NCI-H1048 (cell line): ENCODE data around the gene ART3.
"Not testable (repeated sequence)": the region's sequence is repeated elsewhere in the genome, so short reads cannot be mapped to it uniquely, and the experiment has no call there.

Experiments used
- DNase-seq: peaks from one replicate; lab custom pipeline; 2025; lab: John Stamatoyannopoulos, UW

ART3 gene

GRCh38 chr4:76074468-76074867 is at the start of gene ART3:
TSS of gene ART3 (plus strand) at chr4:76074709. CDS start at chr4:76075890, 1,181 bp downstream.
- no peak for DNase-seq

GRCh38 chr4:76028350-76028765 is 46.2 kb upstream of the ART3 start:
- no peak for DNase-seq

GRCh38 chr4:76029300-76029699 is 45.2 kb upstream of the ART3 start:
- DNase-seq: no peak

GRCh38 chr4:76035141-76035540 is 39.4 kb upstream of the ART3 start:
- no peak for DNase-seq

GRCh38 chr4:76035799-76036380 is 38.6 kb upstream of the ART3 start, which contains the start of gene CXCL11:
TSS of gene CXCL11 (minus strand) at chr4:76036070. CDS start at chr4:76035987, 83 bp downstream.
- DNase-seq: no peak

- no peak for DNase-seq
Observed at GRCh38 chr4:76036855-76037254, 37.7 kb upstream of the ART3 start.

GRCh38 chr4:76042241-76042998 is 32.1 kb upstream of the ART3 start:
- DNase-seq: not testable (repeated sequence)

- DNase-seq: not testable (repeated sequence)
Observed at GRCh38 chr4:76043306-76043705, 31.2 kb upstream of the ART3 start.

GRCh38 chr4:76044686-76045085 is 29.8 kb upstream of the ART3 start:
- DNase-seq: not testable (repeated sequence)

GRCh38 chr4:76049860-76050416 is 24.6 kb upstream of the ART3 start:
- DNase-seq: not testable (repeated sequence)

GRCh38 chr4:76050560-76051050 is 23.9 kb upstream of the ART3 start:
- not testable (repeated sequence) for DNase-seq

GRCh38 chr4:76053730-76054129 is 20.8 kb upstream of the ART3 start:
- peak; percentile 65 for DNase-seq

GRCh38 chr4:76055016-76055415 is 19.5 kb upstream of the ART3 start:
- DNase-seq: no peak

- DNase-seq: no peak
Observed at GRCh38 chr4:76055421-76055820, 19.1 kb upstream of the ART3 start.

GRCh38 chr4:76058302-76058701 is 16.2 kb upstream of the ART3 start:
- DNase-seq: no peak

GRCh38 chr4:76058888-76059426 is 15.6 kb upstream of the ART3 start:
- DNase-seq: no peak

GRCh38 chr4:76059750-76060149 is 14.8 kb upstream of the ART3 start:
- DNase-seq: no peak

- DNase-seq: no peak
Observed at GRCh38 chr4:76060506-76060905, 14.0 kb upstream of the ART3 start.

- DNase-seq: no peak
Observed at GRCh38 chr4:76061421-76061820, 13.1 kb upstream of the ART3 start.

GRCh38 chr4:76061982-76062381 is 12.5 kb upstream of the ART3 start:
- no peak for DNase-seq

- no peak for DNase-seq
Observed at GRCh38 chr4:76066546-76066945, 8.0 kb upstream of the ART3 start.

GRCh38 chr4:76067652-76068286 is 6.7 kb upstream of the ART3 start:
- DNase-seq: peak; percentile 15
